ENCODE measurements around the gene PHF13.

The PHF13 gene

GRCh38 chr1:6587261-6588005 is 26.1 kb upstream of the PHF13 start:
- CTCF ChIA-PET: interaction anchor here (0.7 to 4.7 kb wide), 3 partner anchors 15 to 46 kb away, joined by 3 to 48 read pairs (median 3); partner anchors contain the start of gene KLHL21

GRCh38 chr1:6588128-6588892 is 25.2 kb upstream of the PHF13 start:
- no peak for DNase-seq
- CTCF ChIA-PET: interaction anchor here (0.7 to 4.7 kb wide), 9 partner anchors 10 to 149 kb away, joined by 3 to 48 read pairs (median 3); partner anchors contain the start of gene KLHL21
- H3K27ac ChIP-seq (ENCODE audit: insufficient read depth in 1 of 2, low read depth in 1 of 2, low read length in 2 of 2, poor library complexity in 1 of 2, severe bottlenecking in 2 of 2): no peak overlapping the region
- H3K9me3 ChIP-seq (ENCODE audit: control extremely low read depth in 1 of 5, control insufficient read depth in 4 of 5, insufficient read depth in 2 of 5, low read depth in 1 of 5, low read length in 4 of 5): no peaks in the 10 kb centered on the region
- peaks cover under 1 to 75% (median 38%) of the 10 kb centered on the region in 4 experiments for H3K36me3 ChIP-seq (ENCODE audit: control insufficient read depth in 4 of 4, insufficient read depth in 4 of 4, low read length in 3 of 4)
- WGBS (ENCODE audit: insufficient coverage): 83% methylated on average over 18 of the region's 25 CpGs
- H3K27me3 ChIP-seq (replicated peaks in 2 of 5; ENCODE audit: control insufficient read depth in 4 of 5, insufficient read depth in 5 of 5, low read length in 4 of 5): no peaks in the 10 kb centered on the region
- H3K4me3 ChIP-seq (ENCODE audit: control insufficient read depth in 1 of 7, extremely low read depth in 1 of 7, insufficient read depth in 4 of 7, low read depth in 2 of 7, low read length in 6 of 7): no peak overlapping the region
- POLR2A ChIA-PET: no interaction called here
- H3K4me1 ChIP-seq (ENCODE audit: control extremely low read depth in 1 of 4, control insufficient read depth in 4 of 4, insufficient read depth in 4 of 4, low read length in 3 of 4): peaks cover 6 to 74% (median 68%) of the 10 kb centered on the region in 4 experiments

More at GRCh38 chr1:6587261-6588005, 26.1 kb upstream of the PHF13 start:
- Histone ChIP-seq H3K36me3 (ENCODE audit: control insufficient read depth in 4 of 4, insufficient read depth in 4 of 4, low read length in 3 of 4) (peaks cover 0 to 68% (median 30%) of the 10 kb centered on the region in 4 experiments), H3K4me1 (ENCODE audit: control extremely low read depth in 1 of 4, control insufficient read depth in 4 of 4, insufficient read depth in 4 of 4, low read length in 3 of 4) (peaks cover 6 to 71% (median 63%) of the 10 kb centered on the region in 4 experiments), H3K27me3 (replicated peaks in 2 of 5; ENCODE audit: control insufficient read depth in 4 of 5, insufficient read depth in 5 of 5, low read length in 4 of 5) (no peaks in the 10 kb centered on the region), H3K9me3 (ENCODE audit: control extremely low read depth in 1 of 5, control insufficient read depth in 4 of 5, insufficient read depth in 2 of 5, low read depth in 1 of 5, low read length in 4 of 5) (no peaks in the 10 kb centered on the region), H3K4me3 (ENCODE audit: control insufficient read depth in 1 of 7, extremely low read depth in 1 of 7, insufficient read depth in 4 of 7, low read depth in 2 of 7, low read length in 6 of 7) (no peak overlapping the region), H3K27ac (ENCODE audit: insufficient read depth in 1 of 2, low read depth in 1 of 2, low read length in 2 of 2, poor library complexity in 1 of 2, severe bottlenecking in 2 of 2) (no peak overlapping the region)
- 43% methylated on average over 13 of the region's 13 CpGs for WGBS (ENCODE audit: insufficient coverage)
- POLR2A ChIA-PET: no interaction called here
- DNase-seq: no peak

DNA sequence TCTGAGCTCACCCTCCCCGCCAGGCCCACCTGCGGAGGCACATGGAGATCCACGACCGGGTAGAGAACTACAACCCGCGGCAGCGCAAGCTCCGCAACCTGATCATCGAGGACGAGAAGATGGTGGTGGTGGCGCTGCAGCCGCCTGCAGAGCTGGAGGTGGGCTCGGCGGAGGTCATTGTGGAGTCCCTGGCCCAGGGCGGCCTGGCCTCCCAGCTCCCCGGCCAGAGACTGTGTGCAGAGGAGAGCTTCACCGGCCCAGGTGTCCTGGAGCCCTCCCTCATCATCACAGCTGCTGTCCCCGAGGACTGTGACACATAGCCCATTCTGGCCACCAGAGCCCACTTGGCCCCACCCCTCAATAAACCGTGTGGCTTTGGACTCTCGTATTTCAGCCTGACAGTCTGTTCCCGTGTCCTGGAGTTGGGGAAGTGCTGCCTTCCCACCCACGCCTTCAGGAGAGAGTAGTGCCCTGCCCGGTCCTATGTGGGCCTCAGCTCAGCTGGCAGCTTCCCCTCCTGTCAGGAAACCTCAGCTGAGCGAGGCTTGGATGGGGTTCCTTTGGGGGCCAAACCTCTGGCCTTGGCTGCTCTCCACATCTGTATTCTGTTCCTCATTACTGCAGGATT is 24.5 kb upstream of the PHF13 start:
- ChIA-PET POLR2A (interaction anchor here (1.2 kb wide), 1 partner anchor 14 kb away, joined by 7 read pairs; the partner anchor contains the start of gene KLHL21), CTCF (interaction anchor here (0.9 to 4.7 kb wide), 10 partner anchors 9 to 150 kb away, joined by 3 to 48 read pairs (median 3); partner anchors contain the start of gene KLHL21)
- Histone ChIP-seq H3K27me3 (replicated peaks in 2 of 5; ENCODE audit: control insufficient read depth in 4 of 5, insufficient read depth in 5 of 5, low read length in 4 of 5) (no peaks in the 10 kb centered on the region), H3K4me1 (ENCODE audit: control extremely low read depth in 1 of 4, control insufficient read depth in 4 of 4, insufficient read depth in 4 of 4, low read length in 3 of 4) (peaks cover 6 to 75% (median 68%) of the 10 kb centered on the region in 4 experiments), H3K36me3 (ENCODE audit: control insufficient read depth in 4 of 4, insufficient read depth in 4 of 4, low read length in 3 of 4) (peaks cover 4 to 82% (median 45%) of the 10 kb centered on the region in 4 experiments), H3K9me3 (ENCODE audit: control extremely low read depth in 1 of 5, control insufficient read depth in 4 of 5, insufficient read depth in 2 of 5, low read depth in 1 of 5, low read length in 4 of 5) (no peaks in the 10 kb centered on the region), H3K27ac (ENCODE audit: insufficient read depth in 1 of 2, low read depth in 1 of 2, low read length in 2 of 2, poor library complexity in 1 of 2, severe bottlenecking in 2 of 2) (no peak overlapping the region), H3K4me3 (ENCODE audit: control insufficient read depth in 1 of 7, extremely low read depth in 1 of 7, insufficient read depth in 4 of 7, low read depth in 2 of 7, low read length in 6 of 7) (peak overlapping the region in 3 of 7 experiments; percentile 8 to 50 (median 11))
- 53% methylated on average over 20 of the region's 24 CpGs for WGBS (ENCODE audit: insufficient coverage)
- DNase-seq: no peak

GRCh38 chr1:6590046-6590445 is 23.5 kb upstream of the PHF13 start:
- Histone ChIP-seq H3K9me3 (ENCODE audit: control extremely low read depth in 1 of 5, control insufficient read depth in 4 of 5, insufficient read depth in 2 of 5, low read depth in 1 of 5, low read length in 4 of 5) (no peaks in the 10 kb centered on the region), H3K27me3 (replicated peaks in 2 of 5; ENCODE audit: control insufficient read depth in 4 of 5, insufficient read depth in 5 of 5, low read length in 4 of 5) (no peaks in the 10 kb centered on the region), H3K27ac (ENCODE audit: insufficient read depth in 1 of 2, low read depth in 1 of 2, low read length in 2 of 2, poor library complexity in 1 of 2, severe bottlenecking in 2 of 2) (no peak overlapping the region), H3K36me3 (ENCODE audit: control insufficient read depth in 4 of 4, insufficient read depth in 4 of 4, low read length in 3 of 4) (peaks cover 7 to 90% (median 53%) of the 10 kb centered on the region in 4 experiments), H3K4me1 (ENCODE audit: control extremely low read depth in 1 of 4, control insufficient read depth in 4 of 4, insufficient read depth in 4 of 4, low read length in 3 of 4) (peaks cover 6 to 75% (median 63%) of the 10 kb centered on the region in 4 experiments), H3K4me3 (ENCODE audit: control insufficient read depth in 1 of 7, extremely low read depth in 1 of 7, insufficient read depth in 4 of 7, low read depth in 2 of 7, low read length in 6 of 7) (no peak overlapping the region)
- CTCF ChIA-PET: interaction anchor here (0.5 to 4.7 kb wide), 8 partner anchors 8 to 55 kb away, joined by 3 to 48 read pairs (median 4); partner anchors contain the start of genes KLHL21, NOL9 and TAS1R1
- POLR2A ChIA-PET: interaction anchor here (0.6 to 1.2 kb wide), 2 partner anchors 13 to 27 kb away, joined by 3 to 7 read pairs; partner anchors contain the start of gene KLHL21
- 88% methylated on average over 7 of the region's 7 CpGs for WGBS (ENCODE audit: insufficient coverage)
- DNase-seq: no peak

DNA sequence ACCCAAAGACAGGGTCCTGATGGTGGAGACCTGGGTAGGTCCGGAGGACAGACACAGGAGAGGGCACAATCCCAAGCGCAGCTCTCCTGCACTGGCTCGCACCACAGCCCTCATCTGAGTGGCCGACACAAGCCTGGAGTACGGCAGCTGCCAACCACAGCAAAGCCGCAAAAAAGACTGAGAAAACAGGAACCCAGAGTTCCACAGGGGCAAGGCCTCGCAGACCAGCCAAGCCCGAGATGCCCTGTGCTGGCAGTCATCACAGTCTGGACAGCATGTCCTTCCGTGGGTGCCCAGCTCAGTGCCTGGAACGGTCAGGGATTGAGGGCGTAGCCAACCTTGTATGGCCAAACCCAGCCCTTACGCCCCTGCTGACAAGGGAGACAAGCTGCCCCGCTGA is 22.3 kb upstream of the PHF13 start:
- Histone ChIP-seq H3K4me1 (ENCODE audit: control extremely low read depth in 1 of 4, control insufficient read depth in 4 of 4, insufficient read depth in 4 of 4, low read length in 3 of 4) (peaks cover 6 to 74% (median 64%) of the 10 kb centered on the region in 4 experiments), H3K36me3 (ENCODE audit: control insufficient read depth in 4 of 4, insufficient read depth in 4 of 4, low read length in 3 of 4) (peaks cover 7 to 91% (median 59%) of the 10 kb centered on the region in 4 experiments)

DNA sequence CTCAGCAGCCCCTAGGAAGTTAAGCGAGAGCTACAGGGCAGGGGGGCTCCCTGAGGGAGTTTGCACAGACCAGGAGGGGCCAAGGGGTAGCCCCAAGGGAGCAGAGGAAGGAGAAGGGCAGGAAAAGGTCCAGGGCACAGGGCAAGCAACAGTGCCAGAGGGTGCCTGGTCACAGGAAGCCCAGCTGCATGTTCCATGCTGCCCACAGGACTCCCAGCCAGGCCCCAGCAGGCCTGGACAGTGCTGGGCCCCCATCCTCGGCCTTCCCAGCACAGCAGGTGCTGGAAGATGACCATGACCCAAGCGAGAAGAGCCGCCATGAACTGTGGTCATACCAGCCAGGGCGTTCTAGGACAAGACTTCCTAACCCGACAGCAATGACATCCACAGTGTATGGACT is 21.9 kb upstream of the PHF13 start:
- CTCF ChIA-PET: interaction anchor here (1.0 to 4.7 kb wide), 6 partner anchors 10 to 45 kb away, joined by 3 to 48 read pairs (median 4); partner anchors contain the start of genes KLHL21, NOL9 and TAS1R1

More for the DNA sequence above, 22.3 kb upstream of the PHF13 start:
- peak overlapping the region in 3 of 7 experiments; percentile 16 to 55 (median 45) for H3K4me3 ChIP-seq (ENCODE audit: control insufficient read depth in 1 of 7, extremely low read depth in 1 of 7, insufficient read depth in 4 of 7, low read depth in 2 of 7, low read length in 6 of 7)
- CTCF ChIA-PET: interaction anchor here (1.0 to 4.7 kb wide), 6 partner anchors 9 to 45 kb away, joined by 3 to 48 read pairs (median 4); partner anchors contain the start of genes KLHL21, NOL9 and TAS1R1
- peak; percentile 65 to 85 (median 85) for DNase-seq
- H3K27me3 ChIP-seq (replicated peaks in 2 of 5; ENCODE audit: control insufficient read depth in 4 of 5, insufficient read depth in 5 of 5, low read length in 4 of 5): no peaks in the 10 kb centered on the region
- H3K27ac ChIP-seq (ENCODE audit: insufficient read depth in 1 of 2, low read depth in 1 of 2, low read length in 2 of 2, poor library complexity in 1 of 2, severe bottlenecking in 2 of 2): no peak overlapping the region
- no peaks in the 10 kb centered on the region for H3K9me3 ChIP-seq (ENCODE audit: control extremely low read depth in 1 of 5, control insufficient read depth in 4 of 5, insufficient read depth in 2 of 5, low read depth in 1 of 5, low read length in 4 of 5)
- 11% methylated on average over 13 of the region's 13 CpGs for WGBS (ENCODE audit: insufficient coverage)
- POLR2A ChIA-PET: interaction anchor here (1.0 to 1.3 kb wide), 2 partner anchors 10 to 12 kb away, joined by 4 to 5 read pairs; no protein-coding TSS in a partner anchor

More for the DNA sequence above, 21.9 kb upstream of the PHF13 start:
- Histone ChIP-seq H3K27ac (ENCODE audit: insufficient read depth in 1 of 2, low read depth in 1 of 2, low read length in 2 of 2, poor library complexity in 1 of 2, severe bottlenecking in 2 of 2) (no peak overlapping the region), H3K4me3 (ENCODE audit: control insufficient read depth in 1 of 7, extremely low read depth in 1 of 7, insufficient read depth in 4 of 7, low read depth in 2 of 7, low read length in 6 of 7) (peak overlapping the region in 2 of 7 experiments; percentile 4 to 55), H3K27me3 (replicated peaks in 2 of 5; ENCODE audit: control insufficient read depth in 4 of 5, insufficient read depth in 5 of 5, low read length in 4 of 5) (no peaks in the 10 kb centered on the region), H3K36me3 (ENCODE audit: control insufficient read depth in 4 of 4, insufficient read depth in 4 of 4, low read length in 3 of 4) (peaks cover 7 to 92% (median 62%) of the 10 kb centered on the region in 4 experiments), H3K4me1 (ENCODE audit: control extremely low read depth in 1 of 4, control insufficient read depth in 4 of 4, insufficient read depth in 4 of 4, low read length in 3 of 4) (peaks cover 6 to 71% (median 62%) of the 10 kb centered on the region in 4 experiments), H3K9me3 (ENCODE audit: control extremely low read depth in 1 of 5, control insufficient read depth in 4 of 5, insufficient read depth in 2 of 5, low read depth in 1 of 5, low read length in 4 of 5) (no peaks in the 10 kb centered on the region)
- WGBS (ENCODE audit: insufficient coverage): 78% methylated on average over 6 of the region's 6 CpGs
- DNase-seq: no peak
- POLR2A ChIA-PET: interaction anchor here (1.0 to 1.3 kb wide), 2 partner anchors 9 to 12 kb away, joined by 4 to 5 read pairs; no protein-coding TSS in a partner anchor
